ENCODE data around the gene AOX1. TPM values are rescaled to one million over a fixed set of nuclear protein-coding genes. Genes with fewer than 3 reads are reported as not detected.

The AOX1 gene
- total and polyA plus RNA-seq, 2 of the 8 experiments (the other 6 are each of a cell fraction or from before 2014, with no cell fraction given): 5.6 to 8.3 TPM

DNA sequence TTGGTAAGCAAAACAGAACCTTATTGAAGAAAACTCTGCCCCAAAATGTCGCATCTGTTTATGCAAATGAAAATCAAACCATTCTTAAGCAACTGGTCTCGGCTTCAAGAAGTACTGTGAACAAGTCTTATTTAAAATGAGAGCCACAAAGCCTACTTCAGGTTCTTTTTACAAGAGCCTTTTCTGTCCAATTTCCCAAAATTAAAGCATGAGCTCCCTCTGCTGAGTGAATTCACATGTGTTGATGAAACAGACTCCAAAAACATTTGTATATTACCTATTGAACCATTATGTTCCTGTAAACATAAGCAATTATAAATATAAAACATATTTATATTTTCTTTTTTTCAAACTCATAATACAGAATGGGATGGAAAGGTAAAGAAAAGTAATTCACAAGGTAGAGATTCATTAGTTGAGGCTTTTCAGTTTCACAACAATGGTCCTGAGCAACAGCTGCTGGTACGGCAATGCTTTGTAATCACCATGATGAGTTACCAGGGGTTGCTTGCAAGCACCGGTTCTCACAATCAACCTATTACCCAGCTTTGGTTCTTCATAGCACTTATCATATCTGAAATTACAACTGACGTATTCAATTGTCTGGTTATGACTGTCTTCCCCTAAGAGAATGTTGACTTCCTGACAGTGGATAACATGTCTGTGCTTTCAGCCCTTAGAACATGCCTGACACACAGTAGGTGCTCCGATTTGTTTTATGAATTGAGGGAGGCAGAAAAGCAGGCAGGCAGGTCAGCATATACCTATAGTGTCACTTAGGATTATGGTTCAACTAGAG, 117.5 kb downstream of the AOX1 start:
- Histone ChIP-seq H2BK15ac (ENCODE audit: low read length) (no peak overlapping the region), H3K79me1 (ENCODE audit: low read depth, low read length) (no peaks in the 10 kb centered on the region), H3K9ac (replicated peaks in 1 of 4; ENCODE audit: extremely low read depth in 1 of 4, low read depth in 3 of 4, low read length in 3 of 4) (no peak overlapping the region), H4K8ac (ENCODE audit: extremely low read depth, insufficient read depth, low read length) (no peak overlapping the region), H3K27ac (ENCODE audit: low read depth, low read length) (no peak overlapping the region), H3K23me2 (ENCODE audit: low read depth, low read length) (no peaks in the 10 kb centered on the region), H2BK5ac (ENCODE audit: low read depth, low read length) (no peak overlapping the region), H4K91ac (replicated peaks; ENCODE audit: insufficient read length, low read length) (no peak overlapping the region), H2AK5ac (ENCODE audit: low read depth, low read length) (no peak overlapping the region), H3K4me1 (replicated peaks in 1 of 4; ENCODE audit: control insufficient read depth in 3 of 4, insufficient read depth in 4 of 4, low read length in 3 of 4) (peaks cover 0 to 6% (median 2%) of the 10 kb centered on the region in 4 experiments; a peak in 2 of 7 replicates), H3K79me2 (ENCODE audit: control insufficient read depth in 1 of 2, insufficient read depth in 2 of 2, low read length in 2 of 2) (no peaks in the 10 kb centered on the region), H3K56ac (replicated peaks; ENCODE audit: insufficient read length, low read depth, low read length) (no peak overlapping the region), H3K27me3 (replicated peaks in 1 of 4; ENCODE audit: control insufficient read depth in 3 of 4, extremely low read depth in 1 of 4, insufficient read depth in 3 of 4, low read length in 3 of 4) (no peaks in the 10 kb centered on the region), H2BK120ac (replicated peaks; ENCODE audit: low read depth, low read length) (no peak overlapping the region), H3K36me3 (ENCODE audit: control insufficient read depth in 2 of 4, insufficient read depth in 4 of 4, low read length in 3 of 4) (no peaks in the 10 kb centered on the region), H3K14ac (ENCODE audit: insufficient read length) (no peak overlapping the region), H3K4me2 (ENCODE audit: insufficient read depth in 1 of 2, low read depth in 2 of 2, low read length in 2 of 2) (no peak overlapping the region), H2BK20ac (ENCODE audit: low read length) (no peak overlapping the region), H4K5ac (ENCODE audit: insufficient read length, low read depth, low read length) (no peak overlapping the region), H3K9me3 (ENCODE audit: insufficient read depth in 2 of 2, low read depth in 1 of 2, low read length in 1 of 2) (no peaks in the 10 kb centered on the region), H2AFZ (ENCODE audit: low read length) (peak overlapping the region; percentile 87), H4K20me1 (replicated peaks in 1 of 2; ENCODE audit: control insufficient read depth in 1 of 2, insufficient read depth in 2 of 2, low read length in 2 of 2) (no peaks in the 10 kb centered on the region), H3K4me3 (ENCODE audit: extremely low read depth in 1 of 4, insufficient read depth in 2 of 4, low read depth in 3 of 4, low read length in 4 of 4) (no peak overlapping the region), H2BK12ac (ENCODE audit: low read depth, low read length) (no peak overlapping the region), H3K18ac (ENCODE audit: extremely low read depth, low read length) (no peak overlapping the region), H3K4ac (replicated peaks; ENCODE audit: insufficient read length, low read depth, low read length) (no peak overlapping the region), H3K23ac (ENCODE audit: insufficient read length) (no peak overlapping the region)
- ChIA-PET POLR2A (ENCODE audit: partially characterized antibody) (interaction anchor here (0.8 kb wide), 1 partner anchor 730 kb away, joined by 4 read pairs; no protein-coding TSS in a partner anchor), CTCF (ENCODE audit: partially characterized antibody) (interaction anchor here (0.7 to 5.3 kb wide), 30 partner anchors 9 to 730 kb away, joined by 3 to 54 read pairs (median 4); partner anchors contain the start of genes AOX1 and CLK1)
- WGBS, 2 experiments (ENCODE audit: extremely low coverage in 1 of 2, insufficient coverage in 1 of 2, insufficient read length in 1 of 2, insufficient replicate concordance in 2 of 2, low coverage in 1 of 2, low lambda C conversion rate in 2 of 2, missing lambda C conversion rate in 1 of 2): 60% methylated on average over 6 of the region's 6 CpGs; no CpG with 5 or more reads in 1 of the 2 experiments
- TF ChIP-seq RAD21 (IDR thresholded peaks at IDR 0.05 in 1 of 2, conservative IDR thresholded peaks at IDR 0.05 in 1 of 2; ENCODE audit: low read depth in 2 of 2, low read length in 2 of 2) (peak; percentile 73 to 81), SAP30 (IDR thresholded peaks at IDR 0.05; ENCODE audit: insufficient read depth, insufficient replicate concordance, low read length) (no peak), CTCF (IDR thresholded peaks at IDR 0.05; ENCODE audit: control extremely low read depth in 1 of 3, insufficient read depth in 1 of 3, low read depth in 1 of 3, low read length in 3 of 3) (peak in 1 of 3 experiments; percentile 50; a peak in 1 of 4 replicates)
- no peak for DNase-seq (ENCODE audit: low read depth in 1 of 2, low spot score in 2 of 2)
- peak; percentile 48 for FAIRE-seq
